EH (cell line): ENCODE measurements around the gene RASGRF2.
"Not testable (repeated sequence)": the region's sequence is repeated elsewhere in the genome, so short reads cannot be mapped to it uniquely, and the experiment has no call there.

Experiments
- DNase-seq: peaks from one replicate; pipeline ENCODE4 v3.0.0-alpha.2; 2015; ENCODE audit warnings: low read depth

RASGRF2 gene

GRCh38 chr5:80982093-80982492 is 21.9 kb downstream of the RASGRF2 start:
- no peak for DNase-seq

- no peak for DNase-seq
Observed at GRCh38 chr5:80985600-80986228, 25.6 kb downstream of the RASGRF2 start.

GRCh38 chr5:80986382-80986781 is 26.2 kb downstream of the RASGRF2 start:
- DNase-seq: no peak

- DNase-seq: no peak
Observed at GRCh38 chr5:80987078-80987766, 27.1 kb downstream of the RASGRF2 start.

- no peak for DNase-seq
Observed at GRCh38 chr5:80988419-80988935, 28.3 kb downstream of the RASGRF2 start.

- DNase-seq: no peak
Observed at GRCh38 chr5:80989883-80990282, 29.7 kb downstream of the RASGRF2 start.

- no peak for DNase-seq
Observed at GRCh38 chr5:80990527-80990926, 30.4 kb downstream of the RASGRF2 start.

- DNase-seq: no peak
Observed at GRCh38 chr5:80990971-80991370, 30.8 kb downstream of the RASGRF2 start.

- DNase-seq: no peak
Observed at GRCh38 chr5:80995908-80996307, 35.7 kb downstream of the RASGRF2 start.

- no peak for DNase-seq
Observed at GRCh38 chr5:80998590-80998979, 38.4 kb downstream of the RASGRF2 start.

GRCh38 chr5:81003811-81004386 is 43.7 kb downstream of the RASGRF2 start:
- DNase-seq: no peak

GRCh38 chr5:81005708-81006107 is 45.5 kb downstream of the RASGRF2 start:
- DNase-seq: no peak

GRCh38 chr5:81006231-81006630 is 46.1 kb downstream of the RASGRF2 start:
- no peak for DNase-seq

- DNase-seq: no peak
Observed at GRCh38 chr5:81006947-81007636, 46.9 kb downstream of the RASGRF2 start.

GRCh38 chr5:81007637-81008027 is 47.5 kb downstream of the RASGRF2 start:
- DNase-seq: no peak

- DNase-seq: no peak
Observed at GRCh38 chr5:81010336-81011169, 50.4 kb downstream of the RASGRF2 start.

GRCh38 chr5:81014348-81014747 is 54.2 kb downstream of the RASGRF2 start:
- no peak for DNase-seq

- DNase-seq: no peak
Observed at GRCh38 chr5:81016116-81016515, 56.0 kb downstream of the RASGRF2 start.

GRCh38 chr5:81017320-81017719 is 57.2 kb downstream of the RASGRF2 start:
- no peak for DNase-seq

GRCh38 chr5:81018608-81019007 is 58.4 kb downstream of the RASGRF2 start:
- DNase-seq: not testable (repeated sequence)

GRCh38 chr5:81019748-81020147 is 59.6 kb downstream of the RASGRF2 start:
- DNase-seq: no peak
